ENCODE results near the gene SLC25A19.

DNA sequence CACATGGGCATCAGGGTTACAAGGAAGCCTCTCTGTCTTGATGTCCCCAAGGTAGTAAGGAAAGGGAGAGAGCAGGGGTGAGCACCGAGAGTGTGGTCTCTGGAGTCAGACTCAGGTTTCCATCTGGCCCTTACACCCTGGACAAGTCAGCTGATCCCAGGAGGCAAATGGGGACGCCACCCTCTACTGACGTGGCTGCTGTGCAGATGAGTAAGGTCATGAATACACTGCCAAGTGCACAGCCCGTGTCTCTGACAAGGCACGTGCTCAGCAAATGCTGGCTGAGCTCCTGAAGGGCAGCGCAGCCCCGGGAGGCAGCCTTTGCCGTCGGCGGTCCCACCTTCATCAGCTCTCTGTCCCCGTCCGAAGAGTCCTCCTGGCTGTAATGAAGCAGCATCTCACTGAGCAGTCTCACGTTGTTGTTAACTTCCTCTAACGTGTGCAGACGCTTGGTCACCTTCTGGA lies 47.2 kb downstream of the SLC25A19 start:
- TF ChIP-seq EZH2 (IDR thresholded peaks at IDR 0.05; ENCODE audit: borderline replicate concordance, control insufficient read depth, low read depth, low read length) (no peak), MTA2 (IDR thresholded peaks at IDR 0.05; ENCODE audit: low read depth) (no peak), NRF1 (conservative IDR thresholded peaks at IDR 0.05; ENCODE audit: low read depth, low read length) (no peak), RB1 (IDR thresholded peaks at IDR 0.05; ENCODE audit: borderline replicate concordance) (no peak), ZNF24 (IDR thresholded peaks at IDR 0.05) (no peak), CREM (IDR thresholded peaks at IDR 0.05; ENCODE audit: low read depth) (no peak), CBX3 (IDR thresholded peaks at IDR 0.05; ENCODE audit: borderline replicate concordance, low read depth) (no peak), JUND (IDR thresholded peaks at IDR 0.05; ENCODE audit: low read depth, low read length) (no peak)
- TF ChIP-seq, protein P1, sequence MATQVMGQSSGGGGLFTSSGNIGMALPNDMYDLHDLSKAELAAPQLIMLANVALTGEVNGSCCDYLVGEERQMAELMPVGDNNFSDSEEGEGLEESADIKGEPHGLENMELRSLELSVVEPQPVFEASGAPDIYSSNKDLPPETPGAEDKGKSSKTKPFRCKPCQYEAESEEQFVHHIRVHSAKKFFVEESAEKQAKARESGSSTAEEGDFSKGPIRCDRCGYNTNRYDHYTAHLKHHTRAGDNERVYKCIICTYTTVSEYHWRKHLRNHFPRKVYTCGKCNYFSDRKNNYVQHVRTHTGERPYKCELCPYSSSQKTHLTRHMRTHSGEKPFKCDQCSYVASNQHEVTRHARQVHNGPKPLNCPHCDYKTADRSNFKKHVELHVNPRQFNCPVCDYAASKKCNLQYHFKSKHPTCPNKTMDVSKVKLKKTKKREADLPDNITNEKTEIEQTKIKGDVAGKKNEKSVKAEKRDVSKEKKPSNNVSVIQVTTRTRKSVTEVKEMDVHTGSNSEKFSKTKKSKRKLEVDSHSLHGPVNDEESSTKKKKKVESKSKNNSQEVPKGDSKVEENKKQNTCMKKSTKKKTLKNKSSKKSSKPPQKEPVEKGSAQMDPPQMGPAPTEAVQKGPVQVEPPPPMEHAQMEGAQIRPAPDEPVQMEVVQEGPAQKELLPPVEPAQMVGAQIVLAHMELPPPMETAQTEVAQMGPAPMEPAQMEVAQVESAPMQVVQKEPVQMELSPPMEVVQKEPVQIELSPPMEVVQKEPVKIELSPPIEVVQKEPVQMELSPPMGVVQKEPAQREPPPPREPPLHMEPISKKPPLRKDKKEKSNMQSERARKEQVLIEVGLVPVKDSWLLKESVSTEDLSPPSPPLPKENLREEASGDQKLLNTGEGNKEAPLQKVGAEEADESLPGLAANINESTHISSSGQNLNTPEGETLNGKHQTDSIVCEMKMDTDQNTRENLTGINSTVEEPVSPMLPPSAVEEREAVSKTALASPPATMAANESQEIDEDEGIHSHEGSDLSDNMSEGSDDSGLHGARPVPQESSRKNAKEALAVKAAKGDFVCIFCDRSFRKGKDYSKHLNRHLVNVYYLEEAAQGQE (IDR thresholded peaks at IDR 0.05; ENCODE audit: low read depth, low read length): no peak
- TF ChIP-seq, protein P2, sequence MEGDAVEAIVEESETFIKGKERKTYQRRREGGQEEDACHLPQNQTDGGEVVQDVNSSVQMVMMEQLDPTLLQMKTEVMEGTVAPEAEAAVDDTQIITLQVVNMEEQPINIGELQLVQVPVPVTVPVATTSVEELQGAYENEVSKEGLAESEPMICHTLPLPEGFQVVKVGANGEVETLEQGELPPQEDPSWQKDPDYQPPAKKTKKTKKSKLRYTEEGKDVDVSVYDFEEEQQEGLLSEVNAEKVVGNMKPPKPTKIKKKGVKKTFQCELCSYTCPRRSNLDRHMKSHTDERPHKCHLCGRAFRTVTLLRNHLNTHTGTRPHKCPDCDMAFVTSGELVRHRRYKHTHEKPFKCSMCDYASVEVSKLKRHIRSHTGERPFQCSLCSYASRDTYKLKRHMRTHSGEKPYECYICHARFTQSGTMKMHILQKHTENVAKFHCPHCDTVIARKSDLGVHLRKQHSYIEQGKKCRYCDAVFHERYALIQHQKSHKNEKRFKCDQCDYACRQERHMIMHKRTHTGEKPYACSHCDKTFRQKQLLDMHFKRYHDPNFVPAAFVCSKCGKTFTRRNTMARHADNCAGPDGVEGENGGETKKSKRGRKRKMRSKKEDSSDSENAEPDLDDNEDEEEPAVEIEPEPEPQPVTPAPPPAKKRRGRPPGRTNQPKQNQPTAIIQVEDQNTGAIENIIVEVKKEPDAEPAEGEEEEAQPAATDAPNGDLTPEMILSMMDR (IDR thresholded peaks at IDR 0.05 in 2 of 3, conservative IDR thresholded peaks at IDR 0.05 in 1 of 3; ENCODE audit: control insufficient read depth in 2 of 3, extremely low read depth in 1 of 3, insufficient read depth in 1 of 3, low read depth in 3 of 3, low read length in 3 of 3): no peak

All from GM12878 (cell line).